Body of pancreas (tissue), 4 donors: ENCODE data around the gene PTGDS. TPM values are rescaled to one million over a fixed set of nuclear protein-coding genes. Genes with fewer than 3 reads are reported as not detected.

ENCODE experiments used
- ATAC-seq: fragments of 150-250 bp; one replicate; pipeline ENCODE4 v1.9.1; 2016
- DNase-seq, 4 donors: peaks; one replicate each; pipeline ENCODE4 v3.0.0-alpha.2; 2019
- H3K27ac ChIP-seq, 4 donors: fragments of 200-600 bp; sonication (generic); 1 replicate in 3 of 4; 2 replicates in 1 of 4; pipeline versions ENCODE4 v1.5.1 to v1.6.1; 2016 to 2019; ENCODE audit warnings: mild to moderate bottlenecking in 1 of 4, mixed read lengths in 1 of 4, moderate library complexity in 1 of 4
- H3K27me3 ChIP-seq, 2 donors: fragments of 200-600 bp; sonication (generic); one replicate each; pipeline ENCODE4 v1.6.0; 2016; ENCODE audit warnings: mild to moderate bottlenecking in 1 of 2
- H3K36me3 ChIP-seq, 2 donors: fragments of 200-600 bp; sonication (generic); replicated peaks in 1 of 2; 2 replicates each; pipeline ENCODE4 v1.5.1; 2016; ENCODE audit warnings: low read depth in 2 of 2; ENCODE audit not compliant: insufficient read depth in 1 of 2
- H3K4me1 ChIP-seq: fragments of 200-600 bp; sonication (generic); one replicate; pipeline ENCODE4 v1.6.0; 2016
- H3K4me3 ChIP-seq, 2 donors: fragments of 200-600 bp; sonication (generic); 1 replicate in 1 of 2; 2 replicates in 1 of 2; pipeline ENCODE4 v1.5.1; 2016 to 2019
- H3K9me3 ChIP-seq, 3 donors: fragments of 200-600 bp; sonication (generic); 1 replicate in 2 of 3; 2 replicates in 1 of 3; pipeline ENCODE4 v1.5.1; 2016
- CTCF ChIP-seq, 7 experiments: fragments of 450-650 bp in 4 of 7; fragments of 200-600 bp in 3 of 7; sonication (generic) in 3 of 7; IDR thresholded peaks; one replicate each; pipeline ENCODE4 v1.5.1; 2016 to 2019; ENCODE audit warnings: antibody characterized with exemption in 7 of 7
- POLR2A ChIP-seq, 3 donors: fragments of 450-650 bp; IDR thresholded peaks; one replicate each; pipeline ENCODE4 v1.6.1; 2016; ENCODE audit warnings: antibody characterized with exemption in 3 of 3, mild to moderate bottlenecking in 2 of 3
- WGBS, 2 donors: methylation state at CpG; one replicate each; pipeline ENCODE4 v1.1.5; 2017; 5-methylcytosine and 5-hydroxymethylcytosine counted together
- intact Hi-C: fragments of 100-400 bp; cut with DNase I; formaldehyde crosslinking; loops from one replicate; pipeline ENCODE4 v1.15.1; 2023
- total RNA-seq, 2 donors: library from RNA; depleted of rRNA; stranded (reverse); fragments of >200 nt; gene quantifications; one replicate each; pipeline ENCODE4 v1.1.0, GENCODE V29; 2016

Gene PTGDS
- total RNA-seq, 2 donors from 2014 or later, result 17.8 to 48.0 TPM

DNA sequence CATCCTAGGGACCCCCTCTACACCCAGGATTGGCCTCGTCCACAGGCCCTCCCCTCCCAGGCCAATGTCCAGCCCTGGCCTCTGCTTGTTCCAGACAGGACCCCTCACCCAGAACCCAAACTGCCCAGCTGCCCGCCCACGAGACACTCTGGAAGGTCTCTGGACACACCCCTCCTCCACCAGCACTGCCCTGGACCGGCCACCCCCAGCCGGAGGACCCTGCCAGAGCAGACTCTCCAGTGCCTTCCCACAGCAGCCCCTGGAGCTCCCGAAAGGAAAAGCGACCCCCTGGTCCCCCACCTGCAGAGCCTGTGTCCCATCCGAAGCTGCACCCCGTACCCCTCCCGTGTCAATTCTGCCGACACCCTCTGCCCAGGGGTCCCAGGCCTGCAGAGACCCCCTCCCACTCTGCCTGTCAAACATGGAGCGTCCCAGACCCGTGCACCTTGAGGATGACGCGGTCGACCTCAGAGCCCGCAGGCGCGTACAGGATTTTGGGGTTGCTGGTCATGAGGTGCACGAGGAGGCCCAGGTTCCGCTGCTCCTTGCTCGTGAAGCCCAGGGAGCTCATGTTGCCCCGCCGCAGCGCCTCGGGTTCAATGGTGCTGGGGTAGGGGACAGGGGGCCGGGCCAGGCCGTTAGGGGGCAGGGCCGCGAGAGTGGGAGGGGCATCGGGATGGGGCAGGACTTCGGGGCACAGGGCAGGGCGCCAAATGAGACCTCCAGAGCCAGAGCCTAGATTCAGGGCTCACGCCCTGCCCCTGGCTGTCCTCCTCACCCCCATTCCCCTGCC is 42.8 kb downstream of the PTGDS start:
- WGBS, 2 donors, result 90 to 91% methylated on average over 10 to 32 of the region's 34 CpGs
- Histone ChIP-seq H3K4me1 (peaks cover under 1% of the 10 kb centered on the region), H3K36me3 (peaks cover 0 to 2% of the 10 kb centered on the region in 2 donors), H3K4me3 (no peak overlapping the region), H3K9me3 (no peaks in the 10 kb centered on the region), H3K27me3 (no peaks in the 10 kb centered on the region), H3K27ac (no peak overlapping the region)
- TF ChIP-seq POLR2A (IDR thresholded peaks at IDR 0.05) (no peak), CTCF (IDR thresholded peaks at IDR 0.05) (no peak)
- DNase-seq (no peak), ATAC-seq (no peak)
- intact Hi-C loops, result loop anchor here (5.0 kb wide), 1 partner anchor 68 kb away; the partner anchor contains the start of gene LCN12

GRCh38 chr9:137020771-137021567 is 43.7 kb downstream of the PTGDS start:
- DNase-seq (no peak), ATAC-seq (no peak)
- WGBS, 2 donors, result 91 to 93% methylated on average over 6 to 31 of the region's 32 CpGs
- intact Hi-C loops, result loop anchor here (5.0 kb wide), 1 partner anchor 69 kb away; the partner anchor contains the start of gene LCN12
- H3K4me3 ChIP-seq, result no peak overlapping the region
- TF ChIP-seq CTCF (IDR thresholded peaks at IDR 0.05) (no peak), POLR2A (IDR thresholded peaks at IDR 0.05) (no peak)
- H3K27ac ChIP-seq, result no peak overlapping the region
- peaks cover 0 to 2% of the 10 kb centered on the region in 2 donors for H3K36me3 ChIP-seq
- no peaks in the 10 kb centered on the region for H3K9me3 ChIP-seq
- H3K4me1 ChIP-seq, result peaks cover 10% of the 10 kb centered on the region
- H3K27me3 ChIP-seq, result no peaks in the 10 kb centered on the region

GRCh38 chr9:137021568-137021978 is 44.3 kb downstream of the PTGDS start:
- WGBS, 2 donors, result 89 to 90% methylated on average over 2 to 5 of the region's 6 CpGs
- intact Hi-C loops, result loop anchor here (5.0 kb wide), 1 partner anchor 69 kb away; the partner anchor contains the start of gene LCN12
- TF ChIP-seq POLR2A (IDR thresholded peaks at IDR 0.05), result no peak
- no peak for TF ChIP-seq CTCF (IDR thresholded peaks at IDR 0.05)
- Histone ChIP-seq H3K4me3 (no peak overlapping the region), H3K4me1 (peaks cover 16% of the 10 kb centered on the region), H3K27me3 (no peaks in the 10 kb centered on the region), H3K36me3 (peaks cover 0 to 2% of the 10 kb centered on the region in 2 donors), H3K27ac (no peak overlapping the region), H3K9me3 (no peaks in the 10 kb centered on the region)
- ATAC-seq (no peak), DNase-seq (no peak)

GRCh38 chr9:137021979-137022661 is 44.8 kb downstream of the PTGDS start:
- peaks cover 0 to 2% of the 10 kb centered on the region in 2 donors for H3K36me3 ChIP-seq
- H3K27me3 ChIP-seq, result no peaks in the 10 kb centered on the region
- H3K4me1 ChIP-seq, result peaks cover 21% of the 10 kb centered on the region
- H3K9me3 ChIP-seq, result no peaks in the 10 kb centered on the region
- WGBS, 2 donors, result 70 to 78% methylated on average over 9 to 22 of the region's 30 CpGs
- H3K4me3 ChIP-seq, result no peak overlapping the region
- TF ChIP-seq CTCF (IDR thresholded peaks at IDR 0.05) (no peak), POLR2A (IDR thresholded peaks at IDR 0.05) (no peak)
- ATAC-seq, result no peak
- peak; percentile 35 to 50 (median 43) for DNase-seq
- intact Hi-C loops, result loop anchor here (5.0 kb wide), 1 partner anchor 70 kb away; the partner anchor contains the start of gene LCN12
- H3K27ac ChIP-seq, result no peak overlapping the region
